Prostate gland (tissue), 2 donors: ENCODE data around the gene THSD4. TPM values are rescaled to one million over a fixed set of nuclear protein-coding genes. Genes with fewer than 3 reads are reported as not detected.

Source experiments
- DNase-seq: peaks from one replicate; pipeline ENCODE4 v3.0.0-alpha.2; 2019; ENCODE audit warnings: low spot score
- H3K27ac ChIP-seq, 2 donors: fragments of 200-600 bp; sonication (generic); 2 replicates each; pipeline ENCODE4 v1.5.1; 2017 to 2019
- H3K27me3 ChIP-seq: fragments of 200-600 bp; sonication (generic); replicated peaks from 2 replicates; pipeline ENCODE4 v1.5.1; 2019; ENCODE audit not compliant: insufficient read depth
- H3K36me3 ChIP-seq, 2 donors: fragments of 200-600 bp; sonication (generic); 1 replicate in 1 of 2; 2 replicates in 1 of 2; pipeline versions ENCODE4 v1.5.1 to v1.8.1; 2017 to 2019
- H3K4me1 ChIP-seq: fragments of 200-600 bp; sonication (generic); replicated peaks from 2 replicates; pipeline ENCODE4 v1.5.1; 2019
- H3K4me3 ChIP-seq, 2 donors: fragments of 200-600 bp; sonication (generic); 2 replicates each; pipeline ENCODE4 v1.5.1; 2017 to 2019
- H3K9me3 ChIP-seq: fragments of 200-600 bp; sonication (generic); 2 replicates; pipeline ENCODE4 v1.5.1; 2017
- POLR2A ChIP-seq: fragments of 450-650 bp; IDR thresholded peaks from one replicate; pipeline ENCODE4 v1.6.1; 2016; ENCODE audit warnings: antibody characterized with exemption, mild to moderate bottlenecking
- POLR2AphosphoS5 ChIP-seq: sonication (generic); formaldehyde crosslinking; IDR thresholded peaks from one replicate; pipeline ENCODE4 v1.6.1; 2017; ENCODE audit warnings: antibody characterized with exemption
- WGBS: methylation state at CpG from one replicate; pipeline ENCODE4 v1.1.5; 2018; 5-methylcytosine and 5-hydroxymethylcytosine counted together
- intact Hi-C: fragments of 100-400 bp; cut with DNase I; formaldehyde crosslinking; loops from one replicate; pipeline ENCODE4 v1.14.2; 2022
- total RNA-seq, 2 donors: library from RNA; depleted of rRNA; stranded (reverse); fragments of >200 nt; gene quantifications; one replicate each; pipeline ENCODE4 v1.1.0, GENCODE V29; 2016
- TF ChIP-seq, protein P1 (sequence below), 4 experiments: fragments of 200-600 bp in 2 of 4; fragments of 450-650 bp in 2 of 4; sonication (generic) in 2 of 4; IDR thresholded peaks; 1 replicate in 3 of 4; 2 replicates in 1 of 4; pipeline ENCODE4 v1.5.1; 2016 to 2019; ENCODE audit warnings: antibody characterized with exemption in 4 of 4, mild to moderate bottlenecking in 2 of 4, moderate library complexity in 2 of 4

The THSD4 gene
- total RNA-seq, 2 donors from 2014 or later, result 84.1 to 223 TPM

DNA sequence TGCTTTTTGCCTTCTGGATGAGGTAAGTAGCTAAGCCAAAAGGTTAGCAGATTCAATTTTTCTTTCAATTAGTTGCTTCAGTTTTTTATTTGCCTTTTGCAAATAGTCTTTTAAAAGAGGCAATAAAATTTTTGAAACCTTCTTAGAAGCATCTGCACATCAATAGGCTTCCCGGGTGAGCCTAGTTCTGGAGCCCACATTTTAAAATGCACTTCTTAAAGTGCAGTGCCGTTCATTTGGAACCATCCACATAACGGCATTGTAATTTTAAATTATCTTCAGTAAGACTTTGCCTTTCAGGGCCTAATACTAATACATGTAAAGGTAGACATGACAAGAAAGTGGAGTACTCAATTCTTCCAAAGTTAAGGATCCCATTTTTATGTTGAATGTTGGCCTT, 269.2 kb downstream of the THSD4 start:
- no peak for DNase-seq
- H3K9me3 ChIP-seq, result no peaks in the 10 kb centered on the region
- 30% methylated on average over 3 of the region's 3 CpGs for WGBS
- H3K4me3 ChIP-seq, result no peak overlapping the region
- peaks cover 8% of the 10 kb centered on the region for H3K4me1 ChIP-seq
- intact Hi-C loops, result loop anchor here (10.0 kb wide), 1 partner anchor 370 kb away; no protein-coding TSS in a partner anchor
- no peak for TF ChIP-seq POLR2A
- TF ChIP-seq, protein P1, sequence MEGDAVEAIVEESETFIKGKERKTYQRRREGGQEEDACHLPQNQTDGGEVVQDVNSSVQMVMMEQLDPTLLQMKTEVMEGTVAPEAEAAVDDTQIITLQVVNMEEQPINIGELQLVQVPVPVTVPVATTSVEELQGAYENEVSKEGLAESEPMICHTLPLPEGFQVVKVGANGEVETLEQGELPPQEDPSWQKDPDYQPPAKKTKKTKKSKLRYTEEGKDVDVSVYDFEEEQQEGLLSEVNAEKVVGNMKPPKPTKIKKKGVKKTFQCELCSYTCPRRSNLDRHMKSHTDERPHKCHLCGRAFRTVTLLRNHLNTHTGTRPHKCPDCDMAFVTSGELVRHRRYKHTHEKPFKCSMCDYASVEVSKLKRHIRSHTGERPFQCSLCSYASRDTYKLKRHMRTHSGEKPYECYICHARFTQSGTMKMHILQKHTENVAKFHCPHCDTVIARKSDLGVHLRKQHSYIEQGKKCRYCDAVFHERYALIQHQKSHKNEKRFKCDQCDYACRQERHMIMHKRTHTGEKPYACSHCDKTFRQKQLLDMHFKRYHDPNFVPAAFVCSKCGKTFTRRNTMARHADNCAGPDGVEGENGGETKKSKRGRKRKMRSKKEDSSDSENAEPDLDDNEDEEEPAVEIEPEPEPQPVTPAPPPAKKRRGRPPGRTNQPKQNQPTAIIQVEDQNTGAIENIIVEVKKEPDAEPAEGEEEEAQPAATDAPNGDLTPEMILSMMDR (IDR thresholded peaks at IDR 0.05), result no peak
- TF ChIP-seq POLR2AphosphoS5, result no peak
- H3K36me3 ChIP-seq, result no peaks in the 10 kb centered on the region
- peak overlapping the region; percentile 64 to 68 for H3K27ac ChIP-seq
- no peaks in the 10 kb centered on the region for H3K27me3 ChIP-seq

- Histone ChIP-seq H3K36me3 (no peaks in the 10 kb centered on the region), H3K27ac (peak overlapping the region; percentile 64 to 68), H3K9me3 (no peaks in the 10 kb centered on the region), H3K4me1 (peaks cover 8% of the 10 kb centered on the region), H3K27me3 (no peaks in the 10 kb centered on the region), H3K4me3 (no peak overlapping the region)
- no peak for DNase-seq
- TF ChIP-seq, protein P1 (IDR thresholded peaks at IDR 0.05), result no peak
- TF ChIP-seq POLR2A (no peak), POLR2AphosphoS5 (no peak)
- intact Hi-C loops, result loop anchor here (5.0 to 10.0 kb wide), 4 partner anchors 42 to 417 kb away; no protein-coding TSS in a partner anchor
- 12% methylated on average over 4 of the region's 4 CpGs for WGBS
Observed at GRCh38 chr15:71385026-71385425, 269.8 kb downstream of the THSD4 start.

DNA sequence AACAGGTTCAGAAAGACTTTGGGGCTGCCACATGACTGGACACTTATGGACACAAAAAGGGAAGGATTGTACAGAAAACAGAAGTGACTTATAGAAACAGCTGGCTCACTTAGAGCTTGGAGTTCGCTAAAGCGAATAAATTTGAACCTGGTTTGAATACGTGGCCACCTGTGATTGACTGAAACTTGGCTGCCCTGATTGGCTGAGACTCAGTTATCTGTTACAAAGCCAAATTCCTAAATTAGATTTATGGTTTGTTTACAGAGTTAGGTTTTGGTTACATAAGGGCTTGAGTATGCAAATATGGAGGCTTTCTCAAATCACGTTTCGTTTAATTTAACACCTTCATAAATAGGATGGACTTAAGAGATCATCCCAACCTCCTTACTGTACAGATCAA, 270.2 kb downstream of the THSD4 start:
- Histone ChIP-seq H3K27me3 (no peaks in the 10 kb centered on the region), H3K27ac (peak overlapping the region; percentile 64 to 68), H3K4me1 (peaks cover 8% of the 10 kb centered on the region), H3K36me3 (no peaks in the 10 kb centered on the region), H3K4me3 (no peak overlapping the region), H3K9me3 (no peaks in the 10 kb centered on the region)
- intact Hi-C loops, result loop anchor here (5.0 to 10.0 kb wide), 4 partner anchors 42 to 417 kb away; no protein-coding TSS in a partner anchor
- 9% methylated on average over 4 of the region's 5 CpGs for WGBS
- peak; percentile 26 for DNase-seq
- TF ChIP-seq, protein P1 (IDR thresholded peaks at IDR 0.05), result no peak
- TF ChIP-seq POLR2A (no peak), POLR2AphosphoS5 (no peak)

GRCh38 chr15:71386005-71386404, 270.7 kb downstream of the THSD4 start:
- no peaks in the 10 kb centered on the region for H3K9me3 ChIP-seq
- no peaks in the 10 kb centered on the region for H3K27me3 ChIP-seq
- WGBS, result 43% methylated on average over 2 of the region's 2 CpGs
- no peaks in the 10 kb centered on the region for H3K36me3 ChIP-seq
- peak overlapping the region; percentile 64 to 68 for H3K27ac ChIP-seq
- intact Hi-C loops, result loop anchor here (5.0 to 10.0 kb wide), 4 partner anchors 41 to 416 kb away; no protein-coding TSS in a partner anchor
- H3K4me3 ChIP-seq, result no peak overlapping the region
- TF ChIP-seq POLR2A, result no peak
- TF ChIP-seq, protein P1 (IDR thresholded peaks at IDR 0.05), result no peak
- TF ChIP-seq POLR2AphosphoS5, result no peak
- DNase-seq, result no peak
- H3K4me1 ChIP-seq, result peaks cover 8% of the 10 kb centered on the region
